Measurements from ENCODE around the gene SLC18A2. TPM values are rescaled to one million over a fixed set of nuclear protein-coding genes. Genes with fewer than 3 reads are reported as not detected.
"Not testable (repeated sequence)": the region's sequence is repeated elsewhere in the genome, so short reads cannot be mapped to it uniquely, and the experiment has no call there.

The SLC18A2 gene
- polyA plus RNA-seq, 3 donors = 1.1 to 1.4 (median 1.2) TPM

- not testable (repeated sequence) for DNase-seq
Measured at GRCh38 chr10:117230107-117230506, 10.8 kb upstream of the SLC18A2 start.

- no peak for DNase-seq
Measured at GRCh38 chr10:117237401-117237991, 3.4 kb upstream of the SLC18A2 start.

GRCh38 chr10:117239051-117239450 is 1.9 kb upstream of the SLC18A2 start:
- no peak for DNase-seq

GRCh38 chr10:117239721-117240620 is 943 bp upstream of the SLC18A2 start:
- DNase-seq = no peak

GRCh38 chr10:117241541-117242462 is 888 bp downstream of the SLC18A2 start:
- DNase-seq = no peak

- no peak for DNase-seq
Measured at GRCh38 chr10:117242463-117242832, 1.5 kb downstream of the SLC18A2 start.

- DNase-seq = no peak
Measured at GRCh38 chr10:117246997-117247671, 6.2 kb downstream of the SLC18A2 start.

- no peak for DNase-seq
Measured at GRCh38 chr10:117248750-117249465, 8.0 kb downstream of the SLC18A2 start.

GRCh38 chr10:117249493-117250093 is 8.7 kb downstream of the SLC18A2 start:
- no peak for DNase-seq

- no peak for DNase-seq
Measured at GRCh38 chr10:117250411-117250810, 9.5 kb downstream of the SLC18A2 start.

GRCh38 chr10:117253908-117254307 is 13.0 kb downstream of the SLC18A2 start:
- DNase-seq = no peak

- no peak for DNase-seq
Measured at GRCh38 chr10:117254338-117254737, 13.4 kb downstream of the SLC18A2 start.

- no peak for DNase-seq
Measured at GRCh38 chr10:117254774-117255735, 14.1 kb downstream of the SLC18A2 start.

GRCh38 chr10:117255835-117256460 is 15.0 kb downstream of the SLC18A2 start:
- no peak for DNase-seq

GRCh38 chr10:117256910-117257309 is 16.0 kb downstream of the SLC18A2 start:
- no peak for DNase-seq

GRCh38 chr10:117257721-117258120 is 16.8 kb downstream of the SLC18A2 start:
- no peak for DNase-seq

GRCh38 chr10:117259279-117259678 is 18.4 kb downstream of the SLC18A2 start:
- DNase-seq = no peak

GRCh38 chr10:117260084-117260483 is 19.2 kb downstream of the SLC18A2 start:
- no peak for DNase-seq

- DNase-seq = no peak
Measured at GRCh38 chr10:117261501-117261900, 20.6 kb downstream of the SLC18A2 start.

Measured in renal pelvis (tissue), 4 donors.